Activated naive CD4-positive, alpha-beta T cell treated with anti-CD3 and anti-CD28 coated beads, Interleukin-2, amount 50 U/mL, for 72 hours (primary cell): ENCODE measurements around the gene FRYL. TPM values are rescaled to one million over a fixed set of nuclear protein-coding genes. Genes with fewer than 3 reads are reported as not detected.

Experiments
- ATAC-seq, 2 donors: fragments of 150-1000 bp; cut with Tn5 transposase; 2 replicates each; pipeline ENCODE4 v1.10.0; 2021; ENCODE audit warnings: mild to moderate bottlenecking in 2 of 2, moderate library complexity in 2 of 2
- DNase-seq, 2 donors: peaks; one replicate each; pipeline ENCODE4 v3.0.0; 2021 to 2022; ENCODE audit warnings: low spot score in 2 of 2
- H3K27ac Mint-ChIP-seq, 2 donors: one replicate each; pipeline ENCODE4 v1.8.0; 2022; ENCODE audit warnings: mild to moderate bottlenecking in 2 of 2, mixed read lengths in 2 of 2
- H3K36me3 Mint-ChIP-seq, 2 donors: one replicate each; pipeline ENCODE4 v1.8.0; 2022; ENCODE audit warnings: mixed read lengths in 2 of 2
- H3K9me3 Mint-ChIP-seq, 2 donors: one replicate each; pipeline ENCODE4 v1.8.0; 2022; ENCODE audit warnings: mixed read lengths in 2 of 2
- total RNA-seq, 2 donors: library from RNA; stranded (reverse); gene quantifications; one replicate each; pipeline ENCODE4 v1.2.3, GENCODE V29; 2022

The FRYL gene
- total RNA-seq, 2 donors from 2014 or later, result 74.9 to 84.3 TPM

GRCh38 chr4:48588230-48589097, 191.6 kb downstream of the FRYL start:
- ATAC-seq (peak in 1 of 2 donors; percentile 22), DNase-seq (no peak)
- Mint-ChIP-seq H3K9me3 (no peaks in the 10 kb centered on the region), H3K36me3 (peaks cover 5 to 8% of the 10 kb centered on the region in 2 donors), H3K27ac (peak overlapping the region; percentile 55 to 94)

GRCh38 chr4:48585401-48585800, 194.7 kb downstream of the FRYL start:
- DNase-seq, result no peak
- H3K27ac Mint-ChIP-seq, result no peak overlapping the region
- peaks cover 5 to 8% of the 10 kb centered on the region in 2 donors for H3K36me3 Mint-ChIP-seq
- no peak for ATAC-seq
- no peaks in the 10 kb centered on the region for H3K9me3 Mint-ChIP-seq

GRCh38 chr4:48578132-48578968, 201.7 kb downstream of the FRYL start:
- DNase-seq, result peak in 1 of 2 donors; percentile 45
- no peaks in the 10 kb centered on the region for H3K36me3 Mint-ChIP-seq
- no peak overlapping the region for H3K27ac Mint-ChIP-seq

GRCh38 chr4:48575964-48576363, 204.1 kb downstream of the FRYL start:
- no peak overlapping the region for H3K27ac Mint-ChIP-seq
- DNase-seq, result no peak
- no peak for ATAC-seq
- no peaks in the 10 kb centered on the region for H3K9me3 Mint-ChIP-seq
- H3K36me3 Mint-ChIP-seq, result no peaks in the 10 kb centered on the region

More at GRCh38 chr4:48578132-48578968, 201.7 kb downstream of the FRYL start:
- no peaks in the 10 kb centered on the region for H3K9me3 Mint-ChIP-seq
- peak; percentile 69 to 76 for ATAC-seq

GRCh38 chr4:48571471-48571870, 208.6 kb downstream of the FRYL start:
- ATAC-seq (no peak), DNase-seq (no peak)
- Mint-ChIP-seq H3K9me3 (no peaks in the 10 kb centered on the region), H3K27ac (no peak overlapping the region), H3K36me3 (no peaks in the 10 kb centered on the region)

GRCh38 chr4:48570646-48571220, 209.3 kb downstream of the FRYL start:
- H3K27ac Mint-ChIP-seq, result peak overlapping the region in 1 of 2 donors; percentile 29
- no peaks in the 10 kb centered on the region for H3K9me3 Mint-ChIP-seq
- no peaks in the 10 kb centered on the region for H3K36me3 Mint-ChIP-seq
- ATAC-seq, result peak in 1 of 2 donors; percentile 53
- DNase-seq, result no peak

- ATAC-seq, result no peak
- H3K27ac Mint-ChIP-seq, result no peak overlapping the region
- DNase-seq, result no peak
- H3K36me3 Mint-ChIP-seq, result no peaks in the 10 kb centered on the region
- H3K9me3 Mint-ChIP-seq, result no peaks in the 10 kb centered on the region
Measured at GRCh38 chr4:48566034-48566384, 214.1 kb downstream of the FRYL start.

GRCh38 chr4:48565362-48566033, 214.6 kb downstream of the FRYL start:
- ATAC-seq (no peak), DNase-seq (no peak)
- Mint-ChIP-seq H3K9me3 (no peaks in the 10 kb centered on the region), H3K27ac (peak overlapping the region in 1 of 2 donors; percentile 22), H3K36me3 (peaks cover 0 to 1% of the 10 kb centered on the region in 2 donors)

GRCh38 chr4:48564151-48564550, 215.9 kb downstream of the FRYL start:
- ATAC-seq, result no peak
- peaks cover under 1 to 13% of the 10 kb centered on the region in 2 donors for H3K36me3 Mint-ChIP-seq

GRCh38 chr4:48558819-48559218, 221.3 kb downstream of the FRYL start:
- DNase-seq (no peak), ATAC-seq (no peak)
- Mint-ChIP-seq H3K9me3 (peaks cover 0 to 5% of the 10 kb centered on the region in 2 donors), H3K36me3 (peaks cover 24 to 47% of the 10 kb centered on the region in 2 donors), H3K27ac (peak overlapping the region in 1 of 2 donors; percentile 55)

More at GRCh38 chr4:48564151-48564550, 215.9 kb downstream of the FRYL start:
- no peak for DNase-seq
- H3K9me3 Mint-ChIP-seq, result peaks cover 0 to under 1% of the 10 kb centered on the region in 2 donors
- H3K27ac Mint-ChIP-seq, result peak overlapping the region in 1 of 2 donors; percentile 50

- DNase-seq, result no peak
- Mint-ChIP-seq H3K36me3 (peaks cover 32 to 47% of the 10 kb centered on the region in 2 donors), H3K9me3 (peaks cover 0 to 5% of the 10 kb centered on the region in 2 donors), H3K27ac (no peak overlapping the region)
- ATAC-seq, result no peak
Measured at GRCh38 chr4:48558026-48558425, 222.1 kb downstream of the FRYL start.

- Mint-ChIP-seq H3K9me3 (peaks cover 0 to 5% of the 10 kb centered on the region in 2 donors), H3K27ac (peak overlapping the region in 1 of 2 donors; percentile 56), H3K36me3 (peaks cover 32 to 47% of the 10 kb centered on the region in 2 donors)
- DNase-seq (no peak), ATAC-seq (peak in 1 of 2 donors; percentile 58)
Measured at GRCh38 chr4:48557478-48557877, 222.6 kb downstream of the FRYL start.

GRCh38 chr4:48556268-48556667, 223.8 kb downstream of the FRYL start:
- Mint-ChIP-seq H3K9me3 (peaks cover 0 to 5% of the 10 kb centered on the region in 2 donors), H3K36me3 (peaks cover 32 to 47% of the 10 kb centered on the region in 2 donors), H3K27ac (no peak overlapping the region)
- peak; percentile 22 to 65 for ATAC-seq
- no peak for DNase-seq

- H3K9me3 Mint-ChIP-seq, result peaks cover 0 to 5% of the 10 kb centered on the region in 2 donors
- peaks cover 34 to 37% of the 10 kb centered on the region in 2 donors for H3K36me3 Mint-ChIP-seq
- ATAC-seq (no peak), DNase-seq (no peak)
- no peak overlapping the region for H3K27ac Mint-ChIP-seq
Measured at GRCh38 chr4:48554606-48555005, 225.5 kb downstream of the FRYL start.

- H3K36me3 Mint-ChIP-seq, result peaks cover 29 to 32% of the 10 kb centered on the region in 2 donors
- peaks cover 0 to under 1% of the 10 kb centered on the region in 2 donors for H3K9me3 Mint-ChIP-seq
- no peak overlapping the region for H3K27ac Mint-ChIP-seq
- no peak for DNase-seq
- ATAC-seq, result no peak
Measured at GRCh38 chr4:48553720-48554119, 226.4 kb downstream of the FRYL start.

- H3K9me3 Mint-ChIP-seq, result no peaks in the 10 kb centered on the region
- no peak overlapping the region for H3K27ac Mint-ChIP-seq
- peaks cover 6 to 11% of the 10 kb centered on the region in 2 donors for H3K36me3 Mint-ChIP-seq
- DNase-seq (no peak), ATAC-seq (no peak)
Measured at GRCh38 chr4:48546336-48546735, 233.7 kb downstream of the FRYL start.
